Gastrocnemius medialis (tissue), 4 donors: ENCODE data around the gene SND1. TPM values are rescaled to one million over a fixed set of nuclear protein-coding genes. Genes with fewer than 3 reads are reported as not detected.

Source experiments
- ATAC-seq, 2 donors: fragments of 150-250 bp; one replicate each; pipeline ENCODE4 v1.9.1; 2016
- DNase-seq, 2 donors: peaks; one replicate each; pipeline ENCODE4 v3.0.0-alpha.2; 2019
- H3K27ac ChIP-seq, 4 donors: fragments of 200-600 bp; sonication (generic); 1 replicate in 1 of 4; 2 replicates in 3 of 4; pipeline ENCODE4 v1.5.1; 2016 to 2018; ENCODE audit warnings: mild to moderate bottlenecking in 2 of 4, moderate library complexity in 1 of 4
- H3K27me3 ChIP-seq, 3 donors: fragments of 200-600 bp; sonication (generic) in 2 of 3; 1 replicate in 1 of 3; 2 replicates in 2 of 3; pipeline versions ENCODE4 v1.5.1 to v1.6.0; 2016 to 2019; ENCODE audit warnings: mild to moderate bottlenecking in 1 of 3, moderate library complexity in 1 of 3
- H3K36me3 ChIP-seq, 2 donors: fragments of 200-600 bp; sonication (generic) in 1 of 2; one replicate each; pipeline ENCODE4 v1.5.1; 2017 to 2018
- H3K4me1 ChIP-seq, 2 donors: fragments of 200-600 bp; sonication (generic) in 1 of 2; one replicate each; pipeline ENCODE4 v1.5.1; 2016 to 2017; ENCODE audit warnings: mild to moderate bottlenecking in 2 of 2
- H3K4me3 ChIP-seq, 4 donors: fragments of 200-600 bp; sonication (generic) in 3 of 4; 1 replicate in 1 of 4; 2 replicates in 3 of 4; pipeline ENCODE4 v1.5.1; 2016 to 2019; ENCODE audit warnings: mild to moderate bottlenecking in 2 of 4
- H3K9me3 ChIP-seq, 3 donors: fragments of 200-600 bp; sonication (generic) in 2 of 3; 1 replicate in 1 of 3; 2 replicates in 2 of 3; pipeline ENCODE4 v1.5.1; 2016 to 2019
- POLR2A ChIP-seq, 2 donors: fragments of 450-650 bp; IDR thresholded peaks; one replicate each; pipeline ENCODE4 v1.6.1; 2017; ENCODE audit warnings: antibody characterized with exemption in 2 of 2, mild to moderate bottlenecking in 2 of 2, moderate library complexity in 2 of 2
- in situ Hi-C, 4 donors: fragments of 200-750 bp; cut with MboI; loops; one replicate each; pipeline versions ENCODE4 v1.15.0 to v1.8.0; 2017; ENCODE audit warnings: low sequenced_read_pairs in 4 of 4
- intact Hi-C: fragments of 100-400 bp; cut with DNase I; formaldehyde crosslinking; loops from one replicate; pipeline ENCODE4 v1.15.1; 2023; ENCODE audit warnings: low total_unique reads
- total RNA-seq, 4 donors: library from RNA; depleted of rRNA; stranded (reverse); fragments of >200 nt; gene quantifications; one replicate each; pipeline versions ENCODE4 v1.1.0 to v1.2.3, GENCODE V29; 2016
- TF ChIP-seq, protein P1 (sequence below), 5 experiments: fragments of 450-650 bp in 3 of 5; fragments of 200-600 bp in 2 of 5; sonication (generic) in 2 of 5; IDR thresholded peaks in 4 of 5; conservative IDR thresholded peaks in 1 of 5; 1 replicate in 4 of 5; 2 replicates in 1 of 5; pipeline ENCODE4 v1.5.1; 2016 to 2019; ENCODE audit warnings: antibody characterized with exemption in 5 of 5, mild to moderate bottlenecking in 3 of 5, moderate library complexity in 3 of 5

The SND1 gene
- total RNA-seq, 4 donors from 2014 or later: 30.4 to 73.0 (median 50.3) TPM

DNA sequence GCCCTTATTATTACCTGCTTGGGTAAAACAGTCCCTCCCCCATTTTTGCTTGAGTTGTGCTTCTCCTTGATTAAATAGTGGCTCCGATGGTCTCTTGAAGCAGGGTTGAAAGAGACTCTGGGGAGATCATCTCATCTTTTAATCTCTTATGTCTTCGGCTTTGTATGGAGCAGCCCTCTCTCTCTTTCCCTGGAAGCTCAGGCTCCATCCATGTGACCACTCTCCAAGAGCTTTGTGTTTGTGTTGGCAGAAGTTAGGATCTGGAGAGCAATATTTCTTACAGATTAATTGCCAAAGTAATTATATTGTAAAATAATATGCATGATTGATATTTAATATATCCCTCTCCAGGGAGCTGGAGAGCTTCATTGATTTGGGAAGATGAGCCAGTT, 302.4 kb downstream of the SND1 start:
- TF ChIP-seq, protein P1, sequence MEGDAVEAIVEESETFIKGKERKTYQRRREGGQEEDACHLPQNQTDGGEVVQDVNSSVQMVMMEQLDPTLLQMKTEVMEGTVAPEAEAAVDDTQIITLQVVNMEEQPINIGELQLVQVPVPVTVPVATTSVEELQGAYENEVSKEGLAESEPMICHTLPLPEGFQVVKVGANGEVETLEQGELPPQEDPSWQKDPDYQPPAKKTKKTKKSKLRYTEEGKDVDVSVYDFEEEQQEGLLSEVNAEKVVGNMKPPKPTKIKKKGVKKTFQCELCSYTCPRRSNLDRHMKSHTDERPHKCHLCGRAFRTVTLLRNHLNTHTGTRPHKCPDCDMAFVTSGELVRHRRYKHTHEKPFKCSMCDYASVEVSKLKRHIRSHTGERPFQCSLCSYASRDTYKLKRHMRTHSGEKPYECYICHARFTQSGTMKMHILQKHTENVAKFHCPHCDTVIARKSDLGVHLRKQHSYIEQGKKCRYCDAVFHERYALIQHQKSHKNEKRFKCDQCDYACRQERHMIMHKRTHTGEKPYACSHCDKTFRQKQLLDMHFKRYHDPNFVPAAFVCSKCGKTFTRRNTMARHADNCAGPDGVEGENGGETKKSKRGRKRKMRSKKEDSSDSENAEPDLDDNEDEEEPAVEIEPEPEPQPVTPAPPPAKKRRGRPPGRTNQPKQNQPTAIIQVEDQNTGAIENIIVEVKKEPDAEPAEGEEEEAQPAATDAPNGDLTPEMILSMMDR (IDR thresholded peaks at IDR 0.05 in 4 of 5, conservative IDR thresholded peaks at IDR 0.05 in 1 of 5): no peak
- TF ChIP-seq POLR2A (IDR thresholded peaks at IDR 0.05): no peak
- Histone ChIP-seq H3K9me3 (no peaks in the 10 kb centered on the region), H3K4me3 (no peak overlapping the region), H3K36me3 (no peaks in the 10 kb centered on the region), H3K27ac (no peak overlapping the region), H3K27me3 (no peaks in the 10 kb centered on the region), H3K4me1 (no peaks in the 10 kb centered on the region)
- ATAC-seq (no peak), DNase-seq (no peak)
- in situ Hi-C loops: no loop called here
- intact Hi-C loops: loop anchor here (5.0 kb wide), 1 partner anchor 128 kb away; no protein-coding TSS in a partner anchor

DNA sequence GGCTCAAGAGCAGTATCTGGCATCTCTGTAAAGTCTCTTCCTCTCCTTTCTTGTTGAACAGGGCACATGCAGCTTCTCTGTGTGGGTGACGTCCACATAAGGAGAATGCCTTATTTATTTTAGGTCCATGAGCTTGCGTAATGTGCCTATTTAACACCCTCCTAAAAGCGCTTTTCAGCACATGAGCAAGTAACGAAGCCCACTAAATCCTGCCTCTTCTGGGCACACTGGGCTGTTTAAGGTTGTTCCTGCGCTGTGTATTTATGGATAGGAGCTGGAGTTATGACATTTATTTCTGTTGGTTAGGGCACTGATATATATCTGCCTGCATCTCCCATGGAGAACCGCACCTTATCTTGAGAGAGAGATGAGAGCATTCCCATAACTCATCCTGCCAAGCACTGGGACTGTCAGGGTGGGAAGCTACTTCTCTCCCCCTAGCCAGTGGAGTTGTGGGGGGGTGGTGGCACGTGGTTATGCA, 303.1 kb downstream of the SND1 start:
- no peaks in the 10 kb centered on the region for H3K36me3 ChIP-seq
- in situ Hi-C loops: no loop called here

DNA sequence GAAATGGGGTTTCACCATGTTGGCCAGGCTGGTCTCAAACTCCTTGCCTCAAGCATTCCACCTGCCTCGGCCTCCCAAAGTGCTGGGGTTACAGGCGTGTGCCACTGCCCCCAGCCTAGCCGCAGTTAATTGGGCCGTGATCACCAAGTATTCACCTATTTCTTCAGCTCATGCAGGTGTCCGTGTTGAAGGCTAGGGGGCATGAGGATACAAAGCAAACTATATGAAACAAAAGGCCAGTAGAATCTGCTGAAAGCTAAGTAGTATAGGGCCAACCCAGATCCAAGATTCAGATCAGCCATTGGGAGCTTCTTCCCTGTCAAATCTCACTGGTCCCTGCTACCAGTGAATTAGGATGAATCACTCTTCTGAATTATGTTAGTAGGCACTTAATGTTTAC, 305.9 kb downstream of the SND1 start:
- Histone ChIP-seq H3K9me3 (no peaks in the 10 kb centered on the region), H3K27me3 (no peaks in the 10 kb centered on the region), H3K27ac (no peak overlapping the region), H3K4me1 (no peaks in the 10 kb centered on the region), H3K4me3 (no peak overlapping the region), H3K36me3 (no peaks in the 10 kb centered on the region)
- in situ Hi-C loops: no loop called here
- intact Hi-C loops: no loop called here
- TF ChIP-seq, protein P1 (IDR thresholded peaks at IDR 0.05 in 4 of 5, conservative IDR thresholded peaks at IDR 0.05 in 1 of 5): no peak
- no peak for TF ChIP-seq POLR2A (IDR thresholded peaks at IDR 0.05)
- DNase-seq (no peak), ATAC-seq (no peak)

More for the DNA sequence above, 303.1 kb downstream of the SND1 start:
- no peak for DNase-seq
- Histone ChIP-seq H3K4me1 (no peaks in the 10 kb centered on the region), H3K9me3 (no peaks in the 10 kb centered on the region), H3K4me3 (no peak overlapping the region), H3K27ac (no peak overlapping the region), H3K27me3 (no peaks in the 10 kb centered on the region)
- no peak for TF ChIP-seq POLR2A (IDR thresholded peaks at IDR 0.05)
- TF ChIP-seq, protein P1 (IDR thresholded peaks at IDR 0.05 in 4 of 5, conservative IDR thresholded peaks at IDR 0.05 in 1 of 5): no peak
- ATAC-seq: no peak
- intact Hi-C loops: no loop called here

DNA sequence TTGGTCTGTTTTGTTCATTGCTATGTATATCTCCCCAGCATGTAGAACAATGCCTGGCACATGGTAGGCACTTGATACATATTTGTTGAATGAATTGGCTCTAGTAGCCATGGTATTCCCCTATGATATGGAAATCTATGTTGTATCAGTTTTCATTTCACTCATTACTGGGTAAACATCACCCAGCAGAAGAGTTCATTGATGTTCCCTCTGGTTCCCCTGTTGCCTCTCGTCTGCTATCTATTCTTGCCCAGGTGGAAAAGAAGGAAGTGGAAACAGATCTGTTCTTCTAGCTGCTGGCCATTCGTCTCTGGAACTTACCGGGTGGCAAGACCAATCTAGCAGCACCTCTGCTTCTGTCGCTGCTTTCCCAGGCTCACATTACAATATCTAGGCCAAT, 307.8 kb downstream of the SND1 start:
- intact Hi-C loops: no loop called here
- H3K27ac ChIP-seq: no peak overlapping the region
- in situ Hi-C loops: no loop called here
- ATAC-seq (no peak), DNase-seq (no peak)
- H3K4me1 ChIP-seq: no peaks in the 10 kb centered on the region
- H3K36me3 ChIP-seq: no peaks in the 10 kb centered on the region
- TF ChIP-seq POLR2A (IDR thresholded peaks at IDR 0.05): no peak
- TF ChIP-seq, protein P1 (IDR thresholded peaks at IDR 0.05 in 4 of 5, conservative IDR thresholded peaks at IDR 0.05 in 1 of 5): no peak
- H3K27me3 ChIP-seq: no peaks in the 10 kb centered on the region
- H3K9me3 ChIP-seq: no peaks in the 10 kb centered on the region
- H3K4me3 ChIP-seq: no peak overlapping the region
